ENCODE measurements around the gene EGFR. TPM values are rescaled to one million over a fixed set of nuclear protein-coding genes. Genes with fewer than 3 reads are reported as not detected.

The EGFR gene
- total and polyA plus RNA-seq, 12 donors, result 7.0 to 111 (median 71.6) TPM

DNA sequence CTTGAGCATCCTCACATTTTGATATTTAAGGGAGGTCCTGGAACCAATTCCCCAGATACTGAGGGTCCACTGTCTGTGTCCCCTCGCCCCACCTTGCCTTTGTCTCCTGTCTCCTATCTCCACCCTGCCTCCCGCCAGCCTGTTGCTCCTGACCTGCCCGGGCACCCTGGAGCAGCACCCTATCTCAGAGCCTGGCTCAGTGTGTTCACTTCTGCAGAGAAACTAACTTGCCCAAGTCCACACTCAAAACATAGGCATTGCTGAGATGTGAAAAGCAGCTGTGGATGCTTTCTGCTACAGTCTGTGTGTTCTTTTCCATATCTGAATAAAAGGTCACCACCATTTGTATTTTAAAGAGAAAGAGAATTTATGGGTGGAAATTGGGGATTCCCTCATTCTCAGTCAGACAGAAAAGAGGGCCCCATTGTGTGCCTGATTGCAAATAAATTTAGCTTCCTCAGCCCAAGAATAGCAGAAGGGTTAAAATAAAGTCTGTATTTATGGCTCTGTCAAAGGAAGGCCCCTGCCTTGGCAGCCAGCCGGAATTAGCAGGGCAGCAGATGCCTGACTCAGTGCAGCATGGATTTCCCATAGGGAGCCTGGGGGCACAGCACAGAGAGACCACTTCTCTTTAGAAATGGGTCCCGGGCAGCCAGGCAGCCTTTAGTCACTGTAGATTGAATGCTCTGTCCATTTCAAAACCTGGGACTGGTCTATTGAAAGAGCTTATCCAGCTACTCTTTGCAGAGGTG is 161.3 kb downstream of the EGFR start:
- TF ChIP-seq POLR2A (IDR thresholded peaks at IDR 0.05), result no peak
- TF ChIP-seq, protein P1, sequence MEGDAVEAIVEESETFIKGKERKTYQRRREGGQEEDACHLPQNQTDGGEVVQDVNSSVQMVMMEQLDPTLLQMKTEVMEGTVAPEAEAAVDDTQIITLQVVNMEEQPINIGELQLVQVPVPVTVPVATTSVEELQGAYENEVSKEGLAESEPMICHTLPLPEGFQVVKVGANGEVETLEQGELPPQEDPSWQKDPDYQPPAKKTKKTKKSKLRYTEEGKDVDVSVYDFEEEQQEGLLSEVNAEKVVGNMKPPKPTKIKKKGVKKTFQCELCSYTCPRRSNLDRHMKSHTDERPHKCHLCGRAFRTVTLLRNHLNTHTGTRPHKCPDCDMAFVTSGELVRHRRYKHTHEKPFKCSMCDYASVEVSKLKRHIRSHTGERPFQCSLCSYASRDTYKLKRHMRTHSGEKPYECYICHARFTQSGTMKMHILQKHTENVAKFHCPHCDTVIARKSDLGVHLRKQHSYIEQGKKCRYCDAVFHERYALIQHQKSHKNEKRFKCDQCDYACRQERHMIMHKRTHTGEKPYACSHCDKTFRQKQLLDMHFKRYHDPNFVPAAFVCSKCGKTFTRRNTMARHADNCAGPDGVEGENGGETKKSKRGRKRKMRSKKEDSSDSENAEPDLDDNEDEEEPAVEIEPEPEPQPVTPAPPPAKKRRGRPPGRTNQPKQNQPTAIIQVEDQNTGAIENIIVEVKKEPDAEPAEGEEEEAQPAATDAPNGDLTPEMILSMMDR (IDR thresholded peaks at IDR 0.05), result no peak
- Histone ChIP-seq H3K9me3 (replicated peaks in 1 of 3) (no peaks in the 10 kb centered on the region), H3K27me3 (no peaks in the 10 kb centered on the region), H3K4me1 (replicated peaks in 1 of 2) (peaks cover 0 to 5% of the 10 kb centered on the region in 2 donors), H3K36me3 (replicated peaks in 1 of 2) (peaks cover 0 to 25% of the 10 kb centered on the region in 2 donors), H3K27ac (no peak overlapping the region), H3K4me3 (no peak overlapping the region)
- DNase-seq, result peak in 2 of 7 donors; percentile 32 to 33
- intact Hi-C loops (cut with DNase I), result no loop called here
- 68 to 73% (median 71%) methylated on average over 4 to 5 of the region's 5 CpGs for WGBS, 4 donors

DNA sequence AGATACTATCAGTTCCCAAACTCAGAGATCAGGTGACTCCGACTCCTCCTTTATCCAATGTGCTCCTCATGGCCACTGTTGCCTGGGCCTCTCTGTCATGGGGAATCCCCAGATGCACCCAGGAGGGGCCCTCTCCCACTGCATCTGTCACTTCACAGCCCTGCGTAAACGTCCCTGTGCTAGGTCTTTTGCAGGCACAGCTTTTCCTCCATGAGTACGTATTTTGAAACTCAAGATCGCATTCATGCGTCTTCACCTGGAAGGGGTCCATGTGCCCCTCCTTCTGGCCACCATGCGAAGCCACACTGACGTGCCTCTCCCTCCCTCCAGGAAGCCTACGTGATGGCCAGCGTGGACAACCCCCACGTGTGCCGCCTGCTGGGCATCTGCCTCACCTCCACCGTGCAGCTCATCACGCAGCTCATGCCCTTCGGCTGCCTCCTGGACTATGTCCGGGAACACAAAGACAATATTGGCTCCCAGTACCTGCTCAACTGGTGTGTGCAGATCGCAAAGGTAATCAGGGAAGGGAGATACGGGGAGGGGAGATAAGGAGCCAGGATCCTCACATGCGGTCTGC is 162.2 kb downstream of the EGFR start:
- Histone ChIP-seq H3K4me3 (no peak overlapping the region), H3K27me3 (no peaks in the 10 kb centered on the region), H3K36me3 (replicated peaks in 1 of 2) (peaks cover 0 to 27% of the 10 kb centered on the region in 2 donors), H3K9me3 (replicated peaks in 1 of 3) (no peaks in the 10 kb centered on the region), H3K4me1 (replicated peaks in 1 of 2) (peaks cover 0 to 5% of the 10 kb centered on the region in 2 donors), H3K27ac (no peak overlapping the region)
- no peak for DNase-seq
- intact Hi-C loops (cut with DNase I), result no loop called here
- no peak for TF ChIP-seq POLR2A (IDR thresholded peaks at IDR 0.05)
- TF ChIP-seq, protein P1 (IDR thresholded peaks at IDR 0.05), result no peak
- WGBS, 4 donors, result 89 to 93% (median 93%) methylated on average over 19 of the region's 19 CpGs

DNA sequence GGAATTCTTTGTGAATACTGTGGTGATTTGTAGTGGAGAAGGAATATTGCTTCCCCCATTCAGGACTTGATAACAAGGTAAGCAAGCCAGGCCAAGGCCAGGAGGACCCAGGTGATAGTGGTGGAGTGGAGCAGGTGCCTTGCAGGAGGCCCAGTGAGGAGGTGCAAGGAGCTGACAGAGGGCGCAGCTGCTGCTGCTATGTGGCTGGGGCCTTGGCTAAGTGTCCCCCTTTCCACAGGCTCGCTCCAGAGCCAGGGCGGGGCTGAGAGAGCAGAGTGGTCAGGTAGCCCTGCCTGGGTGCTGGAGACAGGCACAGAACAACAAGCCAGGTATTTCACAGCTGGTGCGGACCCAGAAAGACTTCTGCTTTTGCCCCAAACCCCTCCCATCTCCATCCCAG is 162.9 kb downstream of the EGFR start:
- intact Hi-C loops (cut with DNase I), result no loop called here
- no peak overlapping the region for H3K4me3 ChIP-seq
- 89 to 100% (median 95%) methylated on average over 1 to 4 of the region's 4 CpGs for WGBS, 4 donors
- H3K9me3 ChIP-seq (replicated peaks in 1 of 3), result no peaks in the 10 kb centered on the region
- H3K4me1 ChIP-seq (replicated peaks in 1 of 2), result peaks cover 0 to 5% of the 10 kb centered on the region in 2 donors
- no peak for TF ChIP-seq POLR2A (IDR thresholded peaks at IDR 0.05)
- TF ChIP-seq, protein P1 (IDR thresholded peaks at IDR 0.05), result no peak
- DNase-seq, result no peak
- peaks cover 0 to 27% of the 10 kb centered on the region in 2 donors for H3K36me3 ChIP-seq (replicated peaks in 1 of 2)
- H3K27me3 ChIP-seq, result no peaks in the 10 kb centered on the region
- H3K27ac ChIP-seq, result no peak overlapping the region

DNA sequence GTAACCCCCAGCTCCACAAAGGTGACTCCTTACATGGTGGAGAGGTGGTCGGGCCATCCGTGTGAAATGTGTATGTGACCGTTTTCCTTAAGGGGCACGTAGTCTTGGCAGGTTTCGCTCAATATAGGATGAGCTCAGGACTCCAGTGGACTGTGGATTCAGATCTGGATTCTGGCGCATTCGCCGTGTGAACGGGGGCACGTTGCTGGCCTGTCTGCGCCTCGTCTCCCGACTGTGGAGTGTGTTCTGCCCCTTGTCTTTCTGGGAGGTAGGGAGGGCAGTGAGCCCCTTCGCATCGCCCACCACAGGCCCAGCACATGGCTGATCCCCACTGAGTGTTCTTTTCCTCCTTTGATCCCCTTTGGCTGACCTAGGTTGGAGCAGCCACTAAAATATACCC is 165.1 kb downstream of the EGFR start:
- Histone ChIP-seq H3K27ac (no peak overlapping the region), H3K4me3 (no peak overlapping the region), H3K36me3 (replicated peaks in 1 of 2) (peaks cover 0 to 25% of the 10 kb centered on the region in 2 donors), H3K9me3 (replicated peaks in 1 of 3) (no peaks in the 10 kb centered on the region), H3K4me1 (replicated peaks in 1 of 2) (peaks cover 0 to 4% of the 10 kb centered on the region in 2 donors), H3K27me3 (no peaks in the 10 kb centered on the region)
- TF ChIP-seq POLR2A (IDR thresholded peaks at IDR 0.05), result no peak
- TF ChIP-seq, protein P1 (IDR thresholded peaks at IDR 0.05), result no peak
- WGBS, 4 donors, result 81 to 92% (median 85%) methylated on average over 12 to 15 of the region's 15 CpGs
- intact Hi-C loops (cut with DNase I), result no loop called here
- no peak for DNase-seq

Measured in adrenal gland (tissue), 12 donors.